Measurements from ENCODE around the gene PDXP. TPM values are rescaled to one million over a fixed set of nuclear protein-coding genes. Genes with fewer than 3 reads are reported as not detected.

PDXP gene
- total RNA-seq, 2 experiments from 2014 or later: 1.5 TPM

- ChIA-PET CTCF (interaction anchor here (0.7 to 5.6 kb wide), 8 partner anchors 8 to 1646 kb away, joined by 3 to 63 read pairs (median 4); no protein-coding TSS in a partner anchor), POLR2A (interaction anchor here (0.6 to 9.8 kb wide), 8 partner anchors 12 to 1506 kb away, joined by 3 to 256 read pairs (median 4); partner anchors contain the start of genes LGALS1 and NOL12)
- Histone ChIP-seq H3K36me3 (ENCODE audit: insufficient read depth, low read length) (peaks cover 13% of the 10 kb centered on the region), H3K27me3 (ENCODE audit: control insufficient read depth in 1 of 2, insufficient read depth in 2 of 2, low read length in 2 of 2) (no peaks in the 10 kb centered on the region), H3K4me1 (ENCODE audit: insufficient read depth, low read length) (peaks cover 35% of the 10 kb centered on the region), H3K4me3 (ENCODE audit: low read length) (no peak overlapping the region), H3K9me3 (ENCODE audit: control insufficient read depth in 1 of 2, insufficient read depth in 1 of 2, low read length in 2 of 2) (no peaks in the 10 kb centered on the region), H3K27ac (ENCODE audit: low read depth in 1 of 2, low read length in 2 of 2) (no peak overlapping the region)
- Mint-ChIP-seq H3K4me1 (ENCODE audit: low read depth) (peaks cover 45% of the 10 kb centered on the region), H3K27me3 (no peaks in the 10 kb centered on the region), H3K36me3 (ENCODE audit: low read depth) (peaks cover 15% of the 10 kb centered on the region), H3K27ac (no peak overlapping the region), H3K4me3 (peak overlapping the region; percentile 66), H3K9me3 (no peaks in the 10 kb centered on the region)
- ATAC-seq (ENCODE audit: poor library complexity) (no peak), DNase-seq (peak in 6 of 14 experiments; percentile 10 to 65 (median 40))
- no peak for TF ChIP-seq CTCF (IDR thresholded peaks at IDR 0.05)
- intact Hi-C loops (cut with DNase I, micrococcal nuclease): loop anchor here (1.0 kb wide), 1 partner anchor 20 kb away; no protein-coding TSS in a partner anchor
Observed at GRCh38 chr22:37661160-37661924, 2.8 kb downstream of the PDXP start.

- ATAC-seq (ENCODE audit: poor library complexity) (no peak), DNase-seq (no peak)
- no peak for TF ChIP-seq CTCF (IDR thresholded peaks at IDR 0.05)
- ChIA-PET CTCF (interaction anchor here (0.7 to 5.6 kb wide), 6 partner anchors 10 to 1647 kb away, joined by 3 to 63 read pairs (median 5); no protein-coding TSS in a partner anchor), POLR2A (interaction anchor here (0.9 to 9.8 kb wide), 6 partner anchors 12 to 52 kb away, joined by 3 to 256 read pairs (median 5); partner anchors contain the start of genes LGALS1 and NOL12)
- Histone ChIP-seq H3K36me3 (ENCODE audit: insufficient read depth, low read length) (peaks cover 17% of the 10 kb centered on the region), H3K27ac (ENCODE audit: low read depth in 1 of 2, low read length in 2 of 2) (no peak overlapping the region), H3K9me3 (ENCODE audit: control insufficient read depth in 1 of 2, insufficient read depth in 1 of 2, low read length in 2 of 2) (no peaks in the 10 kb centered on the region), H3K4me1 (ENCODE audit: insufficient read depth, low read length) (peaks cover 35% of the 10 kb centered on the region), H3K27me3 (ENCODE audit: control insufficient read depth in 1 of 2, insufficient read depth in 2 of 2, low read length in 2 of 2) (no peaks in the 10 kb centered on the region), H3K4me3 (ENCODE audit: low read length) (no peak overlapping the region)
- intact Hi-C loops (cut with DNase I, micrococcal nuclease): no loop called here
- H3K4me1 Mint-ChIP-seq (ENCODE audit: low read depth): peaks cover 43% of the 10 kb centered on the region
- H3K4me3 Mint-ChIP-seq: peak overlapping the region; percentile 17
- no peak overlapping the region for H3K27ac Mint-ChIP-seq
- no peaks in the 10 kb centered on the region for H3K9me3 Mint-ChIP-seq
- H3K27me3 Mint-ChIP-seq: no peaks in the 10 kb centered on the region
- peaks cover 16% of the 10 kb centered on the region for H3K36me3 Mint-ChIP-seq (ENCODE audit: low read depth)
Observed at GRCh38 chr22:37662039-37662438, 3.5 kb downstream of the PDXP start.

GRCh38 chr22:37663521-37664140, 5.1 kb downstream of the PDXP start:
- peaks cover 33% of the 10 kb centered on the region for H3K4me1 Mint-ChIP-seq (ENCODE audit: low read depth)
- H3K4me3 Mint-ChIP-seq: no peak overlapping the region
- H3K9me3 Mint-ChIP-seq: no peaks in the 10 kb centered on the region
- Histone ChIP-seq H3K4me1 (ENCODE audit: insufficient read depth, low read length) (peaks cover 26% of the 10 kb centered on the region), H3K9me3 (ENCODE audit: control insufficient read depth in 1 of 2, insufficient read depth in 1 of 2, low read length in 2 of 2) (no peaks in the 10 kb centered on the region), H3K27me3 (ENCODE audit: control insufficient read depth in 1 of 2, insufficient read depth in 2 of 2, low read length in 2 of 2) (no peaks in the 10 kb centered on the region), H3K4me3 (ENCODE audit: low read length) (no peak overlapping the region), H3K36me3 (ENCODE audit: insufficient read depth, low read length) (peaks cover 17% of the 10 kb centered on the region), H3K27ac (ENCODE audit: low read depth in 1 of 2, low read length in 2 of 2) (no peak overlapping the region)
- no peaks in the 10 kb centered on the region for H3K27me3 Mint-ChIP-seq
- CTCF ChIA-PET: interaction anchor here (1.1 to 1.3 kb wide), 2 partner anchors 20 to 57 kb away, joined by 3 read pairs; no protein-coding TSS in a partner anchor
- POLR2A ChIA-PET: interaction anchor here (1.5 to 9.8 kb wide), 3 partner anchors 10 to 36 kb away, joined by 4 to 256 read pairs (median 5); partner anchors contain the start of gene LGALS1
- no peak for TF ChIP-seq CTCF (IDR thresholded peaks at IDR 0.05)
- ATAC-seq (ENCODE audit: poor library complexity) (no peak), DNase-seq (no peak)
- intact Hi-C loops (cut with DNase I, micrococcal nuclease): no loop called here
- H3K27ac Mint-ChIP-seq: no peak overlapping the region
- peaks cover 8% of the 10 kb centered on the region for H3K36me3 Mint-ChIP-seq (ENCODE audit: low read depth)
